ENCODE measurements around the gene AKAP13. TPM values are rescaled to one million over a fixed set of nuclear protein-coding genes. Genes with fewer than 3 reads are reported as not detected.

Gene AKAP13
- polyA plus RNA-seq, 1 of the 3 experiments (the other 2 are of a cell fraction): 8.4 TPM

DNA sequence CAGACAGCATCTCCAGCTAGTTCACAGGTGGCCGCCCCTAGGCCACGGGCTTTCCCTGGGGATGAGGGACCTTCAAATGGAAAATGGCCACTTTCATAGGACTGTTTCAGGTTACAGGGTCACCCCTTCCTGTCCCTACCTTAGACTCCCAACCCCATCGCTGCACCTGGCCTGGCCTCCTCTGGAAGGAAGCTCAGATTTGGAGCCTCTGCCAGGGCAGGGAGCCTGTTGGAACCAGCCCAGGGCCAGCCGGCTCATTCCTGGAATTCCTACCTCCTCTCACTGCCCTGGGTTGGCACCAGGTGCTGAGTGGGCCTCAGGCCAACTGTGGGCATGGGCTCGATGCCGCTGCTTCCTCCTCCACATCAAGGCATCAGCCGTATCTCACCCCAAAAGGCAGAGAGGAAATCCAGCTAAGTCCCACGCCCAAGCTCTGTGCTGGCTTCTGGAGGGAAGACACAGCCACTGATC is 372.1 kb downstream of the AKAP13 start:
- Histone ChIP-seq H3K9ac (no peak overlapping the region), H3K36me3 (replicated peaks in 1 of 2; ENCODE audit: control insufficient read depth in 1 of 2, insufficient read depth in 2 of 2, low read length in 1 of 2) (peaks cover 0 to 11% of the 10 kb centered on the region in 2 experiments), H3K4me1 (ENCODE audit: control insufficient read depth in 1 of 2, insufficient read depth in 2 of 2, low read depth in 1 of 2, low read length in 1 of 2) (peaks cover 0 to 28% of the 10 kb centered on the region in 2 experiments; a peak in 1 of 4 replicates), H4K20me1 (ENCODE audit: insufficient read depth) (no peaks in the 10 kb centered on the region), H3K9me3 (no peaks in the 10 kb centered on the region), H3K79me2 (ENCODE audit: insufficient read depth) (no peaks in the 10 kb centered on the region), H3K4me3 (ENCODE audit: low read depth in 2 of 2, low read length in 1 of 2) (no peak overlapping the region), H3K27ac (ENCODE audit: low read depth in 2 of 2, low read length in 1 of 2) (no peak overlapping the region), H3K27me3 (ENCODE audit: insufficient read depth) (no peaks in the 10 kb centered on the region), H3F3A (replicated peaks; ENCODE audit: insufficient read depth) (no peaks in the 10 kb centered on the region), H2AFZ (ENCODE audit: low read depth) (no peak overlapping the region), H3K4me2 (no peak overlapping the region), H3K9me2 (no peaks in the 10 kb centered on the region)
- no peak for DNase-seq
- POLR2A ChIA-PET: no interaction called here
- WGBS (ENCODE audit: low lambda C conversion rate): 93% methylated on average over 4 of the region's 8 CpGs
- CTCF ChIA-PET: interaction anchor here (0.6 to 1.6 kb wide), 4 partner anchors 11 to 88 kb away, joined by 3 to 6 read pairs (median 4); no protein-coding TSS in a partner anchor
- TF ChIP-seq SMC3 (IDR thresholded peaks at IDR 0.05; ENCODE audit: low read depth, low read length) (no peak), MEF2A (IDR thresholded peaks at IDR 0.05; ENCODE audit: borderline replicate concordance, low read depth) (no peak), MXI1 (IDR thresholded peaks at IDR 0.05; ENCODE audit: low read depth, low read length) (no peak), GABPA (IDR thresholded peaks at IDR 0.05; ENCODE audit: low read depth) (no peak), REST (IDR thresholded peaks at IDR 0.05; ENCODE audit: low read depth, low read length) (no peak), EZH2phosphoT487 (IDR thresholded peaks at IDR 0.05; ENCODE audit: borderline replicate concordance, low read depth) (no peak), ZBTB33 (IDR thresholded peaks at IDR 0.05; ENCODE audit: borderline replicate concordance, low read depth) (no peak), ELF1 (IDR thresholded peaks at IDR 0.05) (no peak), SIN3A (IDR thresholded peaks at IDR 0.05; ENCODE audit: borderline replicate concordance, low read depth, low read length) (no peak), POLR2AphosphoS5 (IDR thresholded peaks at IDR 0.05; ENCODE audit: low read depth, low read length) (no peak), USF2 (IDR thresholded peaks at IDR 0.05; ENCODE audit: borderline replicate concordance, low read depth, low read length) (no peak), FOSL2 (IDR thresholded peaks at IDR 0.05; ENCODE audit: borderline replicate concordance, low read depth) (no peak), RFX5 (IDR thresholded peaks at IDR 0.05; ENCODE audit: low read length) (no peak), MAX (IDR thresholded peaks at IDR 0.05; ENCODE audit: low read depth) (no peak), TCF12 (IDR thresholded peaks at IDR 0.05) (no peak), NRF1 (IDR thresholded peaks at IDR 0.05; ENCODE audit: low read depth, low read length) (no peak)
- TF ChIP-seq, protein P1, sequence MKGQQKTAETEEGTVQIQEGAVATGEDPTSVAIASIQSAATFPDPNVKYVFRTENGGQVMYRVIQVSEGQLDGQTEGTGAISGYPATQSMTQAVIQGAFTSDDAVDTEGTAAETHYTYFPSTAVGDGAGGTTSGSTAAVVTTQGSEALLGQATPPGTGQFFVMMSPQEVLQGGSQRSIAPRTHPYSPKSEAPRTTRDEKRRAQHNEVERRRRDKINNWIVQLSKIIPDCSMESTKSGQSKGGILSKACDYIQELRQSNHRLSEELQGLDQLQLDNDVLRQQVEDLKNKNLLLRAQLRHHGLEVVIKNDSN (IDR thresholded peaks at IDR 0.05; ENCODE audit: borderline replicate concordance, low read depth): no peak
- TF ChIP-seq, protein P2, sequence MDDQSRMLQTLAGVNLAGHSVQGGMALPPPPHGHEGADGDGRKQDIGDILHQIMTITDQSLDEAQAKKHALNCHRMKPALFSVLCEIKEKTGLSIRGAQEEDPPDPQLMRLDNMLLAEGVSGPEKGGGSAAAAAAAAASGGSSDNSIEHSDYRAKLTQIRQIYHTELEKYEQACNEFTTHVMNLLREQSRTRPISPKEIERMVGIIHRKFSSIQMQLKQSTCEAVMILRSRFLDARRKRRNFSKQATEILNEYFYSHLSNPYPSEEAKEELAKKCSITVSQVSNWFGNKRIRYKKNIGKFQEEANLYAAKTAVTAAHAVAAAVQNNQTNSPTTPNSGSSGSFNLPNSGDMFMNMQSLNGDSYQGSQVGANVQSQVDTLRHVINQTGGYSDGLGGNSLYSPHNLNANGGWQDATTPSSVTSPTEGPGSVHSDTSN (IDR thresholded peaks at IDR 0.05): no peak

Data from SK-N-SH (cell line).